ENCODE measurements around the gene SYNDIG1.
"Not testable (repeated sequence)": the region's sequence is repeated elsewhere in the genome, so short reads cannot be mapped to it uniquely, and the experiment has no call there.

The SYNDIG1 gene

GRCh38 chr20:24493661-24494459 lies 24.4 kb downstream of the SYNDIG1 start:
- no peak for DNase-seq

- DNase-seq: no peak
Measured at GRCh38 chr20:24494460-24494920, 25.1 kb downstream of the SYNDIG1 start.

GRCh38 chr20:24495266-24495665 lies 25.8 kb downstream of the SYNDIG1 start:
- DNase-seq: no peak

GRCh38 chr20:24497851-24498250 lies 28.4 kb downstream of the SYNDIG1 start:
- no peak for DNase-seq

GRCh38 chr20:24498641-24499040 lies 29.2 kb downstream of the SYNDIG1 start:
- no peak for DNase-seq

GRCh38 chr20:24499472-24499871 lies 30.0 kb downstream of the SYNDIG1 start:
- no peak for DNase-seq

- no peak for DNase-seq
Measured at GRCh38 chr20:24501764-24502556, 32.5 kb downstream of the SYNDIG1 start.

- DNase-seq: no peak
Measured at GRCh38 chr20:24502661-24503060, 33.2 kb downstream of the SYNDIG1 start.

GRCh38 chr20:24503352-24503931 lies 34.0 kb downstream of the SYNDIG1 start:
- no peak for DNase-seq

GRCh38 chr20:24504331-24505285 lies 35.2 kb downstream of the SYNDIG1 start:
- no peak for DNase-seq

GRCh38 chr20:24506146-24506545 lies 36.7 kb downstream of the SYNDIG1 start:
- no peak for DNase-seq

GRCh38 chr20:24506696-24507095 lies 37.3 kb downstream of the SYNDIG1 start:
- DNase-seq: no peak

GRCh38 chr20:24507182-24507853 lies 37.9 kb downstream of the SYNDIG1 start:
- no peak for DNase-seq

- not testable (repeated sequence) for DNase-seq
Measured at GRCh38 chr20:24512441-24512840, 43.0 kb downstream of the SYNDIG1 start.

GRCh38 chr20:24518515-24518914 lies 49.1 kb downstream of the SYNDIG1 start:
- DNase-seq: no peak

- DNase-seq: no peak
Measured at GRCh38 chr20:24519476-24519875, 50.0 kb downstream of the SYNDIG1 start.

GRCh38 chr20:24521032-24521431 lies 51.6 kb downstream of the SYNDIG1 start:
- no peak for DNase-seq

- DNase-seq: no peak
Measured at GRCh38 chr20:24522452-24523330, 53.3 kb downstream of the SYNDIG1 start.

GRCh38 chr20:24523661-24524060 lies 54.2 kb downstream of the SYNDIG1 start:
- DNase-seq: no peak

- no peak for DNase-seq
Measured at GRCh38 chr20:24528583-24529368, 59.3 kb downstream of the SYNDIG1 start.
